Nephron progenitor cell (in vitro differentiated cells): ENCODE results near the gene ZFP36.

Source experiments
- DNase-seq: peaks from one replicate; pipeline ENCODE4 v3.0.0; 2021
- H3K27ac Mint-ChIP-seq: 2 replicates; pipeline ENCODE4 v1.8.0; 2021; ENCODE audit warnings: mild to moderate bottlenecking, moderate library complexity, mixed read lengths
- H3K27me3 Mint-ChIP-seq: 2 replicates; pipeline ENCODE4 v1.8.0; 2021; ENCODE audit warnings: mild to moderate bottlenecking, low read depth, mixed read lengths; ENCODE audit not compliant: poor library complexity
- H3K36me3 Mint-ChIP-seq: 2 replicates; pipeline ENCODE4 v1.8.0; 2021; ENCODE audit warnings: low read depth, mixed read lengths
- H3K4me1 Mint-ChIP-seq: 2 replicates; pipeline ENCODE4 v1.8.0; 2021; ENCODE audit warnings: mixed read lengths
- H3K4me3 Mint-ChIP-seq: 2 replicates; pipeline ENCODE4 v1.8.0; 2021; ENCODE audit warnings: mild to moderate bottlenecking, moderate library complexity, mixed read lengths
- H3K9me3 Mint-ChIP-seq: 2 replicates; pipeline ENCODE4 v1.8.0; 2021; ENCODE audit warnings: mild to moderate bottlenecking, moderate library complexity, mixed read lengths
- CTCF ChIP-seq: fragments of 200-600 bp; sonication (generic); IDR thresholded peaks from 2 replicates; pipeline ENCODE4 v1.5.0; 2021; ENCODE audit warnings: antibody characterized with exemption

Gene ZFP36

DNA sequence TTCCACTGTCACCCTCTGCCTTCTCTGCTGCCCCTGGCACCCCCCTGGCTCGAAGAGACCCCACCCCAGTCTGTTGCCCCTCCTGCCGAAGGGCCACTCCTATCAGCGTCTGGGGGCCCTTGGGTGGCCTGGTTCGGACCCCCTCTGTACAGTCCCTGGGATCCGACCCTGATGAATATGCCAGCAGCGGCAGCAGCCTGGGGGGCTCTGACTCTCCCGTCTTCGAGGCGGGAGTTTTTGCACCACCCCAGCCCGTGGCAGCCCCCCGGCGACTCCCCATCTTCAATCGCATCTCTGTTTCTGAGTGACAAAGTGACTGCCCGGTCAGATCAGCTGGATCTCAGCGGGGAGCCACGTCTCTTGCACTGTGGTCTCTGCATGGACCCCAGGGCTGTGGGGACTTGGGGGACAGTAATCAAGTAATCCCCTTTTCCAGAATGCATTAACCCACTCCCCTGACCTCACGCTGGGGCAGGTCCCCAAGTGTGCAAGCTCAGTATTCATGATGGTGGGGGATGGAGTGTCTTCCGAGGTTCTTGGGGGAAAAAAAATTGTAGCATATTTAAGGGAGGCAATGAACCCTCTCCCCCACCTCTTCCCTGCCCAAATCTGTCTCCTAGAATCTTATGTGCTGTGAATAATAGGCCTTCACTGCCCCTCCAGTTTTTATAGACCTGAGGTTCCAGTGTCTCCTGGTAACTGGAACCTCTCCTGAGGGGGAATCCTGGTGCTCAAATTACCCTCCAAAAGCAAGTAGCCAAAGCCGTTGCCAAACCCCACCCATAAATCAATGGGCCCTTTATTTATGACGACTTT lies 2.0 kb downstream of the ZFP36 start:
- no peaks in the 10 kb centered on the region for H3K36me3 Mint-ChIP-seq
- peaks cover 59% of the 10 kb centered on the region for H3K4me1 Mint-ChIP-seq
- TF ChIP-seq CTCF, result no peak
- peaks cover 11% of the 10 kb centered on the region for H3K27me3 Mint-ChIP-seq
- peak overlapping the region; percentile 89 for H3K4me3 Mint-ChIP-seq
- no peak for DNase-seq
- H3K9me3 Mint-ChIP-seq, result no peaks in the 10 kb centered on the region
- H3K27ac Mint-ChIP-seq, result peak overlapping the region; percentile 48

DNA sequence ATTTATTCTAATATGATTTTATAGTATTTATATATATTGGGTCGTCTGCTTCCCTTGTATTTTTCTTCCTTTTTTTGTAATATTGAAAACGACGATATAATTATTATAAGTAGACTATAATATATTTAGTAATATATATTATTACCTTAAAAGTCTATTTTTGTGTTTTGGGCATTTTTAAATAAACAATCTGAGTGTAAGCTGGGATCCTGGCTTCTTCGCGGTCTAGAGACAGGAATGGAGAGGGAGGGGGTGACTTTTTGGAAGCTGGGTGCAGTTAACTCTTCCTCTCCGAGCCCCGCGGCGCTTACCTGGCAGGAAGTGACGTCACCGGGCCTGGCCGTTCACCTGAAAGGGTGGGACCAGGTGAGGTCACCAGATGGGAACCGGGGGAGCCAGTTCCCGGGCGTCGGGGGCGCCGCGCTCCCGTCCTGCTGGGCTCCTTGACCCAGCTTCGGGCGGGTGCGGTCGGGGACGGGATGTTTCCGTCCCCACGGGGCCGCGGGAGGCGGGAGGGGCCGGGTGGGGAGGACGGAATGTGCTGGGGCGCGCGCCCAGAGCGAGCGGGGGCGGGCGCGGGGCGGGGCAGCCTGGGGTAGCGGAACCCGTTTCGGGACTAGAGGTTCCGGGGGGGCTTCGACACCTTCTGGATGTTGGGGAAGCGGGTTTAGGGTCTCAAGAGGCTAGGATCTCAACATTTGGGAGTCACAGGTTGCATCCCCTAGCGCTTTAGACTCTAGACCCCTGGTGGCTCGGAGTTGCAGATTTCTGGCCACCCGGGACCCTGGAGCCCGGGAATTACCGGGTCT lies 2.8 kb downstream of the ZFP36 start:
- H3K27me3 Mint-ChIP-seq, result peaks cover 11% of the 10 kb centered on the region
- no peaks in the 10 kb centered on the region for H3K9me3 Mint-ChIP-seq
- no peak for TF ChIP-seq CTCF
- H3K4me1 Mint-ChIP-seq, result peaks cover 60% of the 10 kb centered on the region
- peak overlapping the region; percentile 98 for H3K4me3 Mint-ChIP-seq
- H3K27ac Mint-ChIP-seq, result no peak overlapping the region
- H3K36me3 Mint-ChIP-seq, result peaks cover 3% of the 10 kb centered on the region
- DNase-seq, result peak; percentile 66

DNA sequence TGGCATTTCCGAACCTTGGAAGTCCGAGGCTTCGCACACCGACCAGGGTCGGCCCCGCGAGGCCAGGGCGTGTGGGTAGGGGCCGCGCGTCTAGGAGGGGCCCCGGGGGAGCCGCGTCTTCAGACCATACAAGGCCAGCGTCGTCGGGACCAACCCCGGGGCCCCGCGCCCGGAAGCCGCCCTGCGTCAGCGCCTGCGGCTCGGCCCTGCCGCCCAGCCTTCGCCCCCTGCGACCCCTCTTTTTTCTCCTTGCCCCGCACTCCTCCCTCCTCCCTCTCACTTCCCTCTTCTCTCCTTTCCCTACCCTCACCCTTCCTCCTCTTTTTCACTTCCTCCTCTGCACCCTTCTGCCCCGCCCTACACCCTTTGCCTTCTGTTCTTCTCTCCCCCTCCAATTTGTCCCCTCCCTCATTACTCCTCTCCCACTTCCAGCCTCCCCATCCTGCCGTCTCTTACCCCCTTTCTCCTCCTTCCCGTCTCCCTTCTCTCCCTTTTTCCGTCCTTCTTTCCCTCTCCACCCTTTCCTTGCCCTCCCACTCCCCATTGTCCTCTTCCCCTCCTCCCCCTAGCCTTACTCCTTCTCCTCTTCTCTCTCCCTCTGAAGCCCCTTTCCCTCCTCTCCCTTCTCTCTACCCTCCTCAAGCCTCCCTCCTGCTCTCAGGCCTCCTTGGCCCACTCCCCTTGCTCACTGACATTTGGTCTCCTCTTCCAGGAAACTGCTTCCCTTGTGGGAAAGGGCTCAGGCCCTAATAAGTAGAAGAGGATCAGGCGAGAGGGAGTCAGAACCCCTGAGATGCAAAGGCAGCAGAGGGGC lies 3.6 kb downstream of the ZFP36 start:
- Mint-ChIP-seq H3K36me3 (peaks cover 5% of the 10 kb centered on the region), H3K27ac (peak overlapping the region; percentile 37), H3K4me1 (peaks cover 63% of the 10 kb centered on the region), H3K4me3 (peak overlapping the region; percentile 98), H3K9me3 (no peaks in the 10 kb centered on the region), H3K27me3 (peaks cover 11% of the 10 kb centered on the region)
- no peak for TF ChIP-seq CTCF
- peak; percentile 59 for DNase-seq

DNA sequence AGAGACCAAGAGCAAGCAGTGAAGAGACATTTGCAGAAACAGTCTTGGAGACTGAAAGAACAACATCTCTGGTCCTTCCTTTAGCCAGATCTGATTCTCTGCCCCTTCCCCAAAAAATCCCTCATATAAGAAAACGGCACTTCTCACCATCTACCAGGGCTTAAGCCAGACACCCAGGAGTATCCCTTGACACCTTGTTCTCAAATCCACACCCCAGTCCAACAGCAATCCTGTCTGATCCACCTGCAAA lies 4.1 kb downstream of the ZFP36 start:
- Mint-ChIP-seq H3K4me3 (peak overlapping the region; percentile 98), H3K9me3 (no peaks in the 10 kb centered on the region), H3K27me3 (peaks cover 11% of the 10 kb centered on the region), H3K27ac (peak overlapping the region; percentile 37), H3K4me1 (peaks cover 67% of the 10 kb centered on the region), H3K36me3 (peaks cover 5% of the 10 kb centered on the region)
- no peak for TF ChIP-seq CTCF
- DNase-seq, result no peak

DNA sequence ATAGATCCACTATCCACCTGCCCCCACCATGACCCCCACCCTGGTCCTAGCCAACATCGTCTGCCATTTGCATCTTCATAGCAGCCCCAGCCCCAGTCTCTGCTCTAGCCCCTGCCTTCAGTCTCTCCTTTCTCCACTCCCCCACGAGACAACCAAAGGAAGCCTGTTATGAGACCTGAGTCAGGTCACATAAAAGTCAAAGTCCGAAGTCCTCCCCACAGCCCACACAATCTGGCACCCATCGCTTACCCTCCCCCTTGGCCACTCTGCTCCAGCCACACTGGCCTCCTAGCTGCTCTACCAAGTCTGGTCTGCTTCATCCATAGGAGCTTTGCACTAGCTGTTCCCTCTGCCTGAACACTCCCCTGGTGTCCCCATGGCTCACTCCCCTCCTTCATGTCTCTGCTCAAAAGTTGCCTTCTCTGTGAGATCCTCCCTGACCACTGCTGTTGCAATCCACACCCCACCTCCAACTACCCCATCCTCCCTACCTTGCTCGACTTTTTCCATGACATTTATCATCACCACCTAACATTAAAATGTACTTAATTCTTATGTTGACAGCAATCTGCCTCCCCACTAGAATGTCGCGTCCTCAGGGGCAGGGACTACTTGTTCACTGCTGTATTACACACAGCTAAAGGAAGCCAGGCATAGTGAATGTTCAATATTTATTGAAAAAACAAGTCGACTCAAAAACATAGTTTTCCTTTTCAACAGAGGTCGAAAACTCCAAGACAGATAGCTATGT lies 4.6 kb downstream of the ZFP36 start:
- peak overlapping the region; percentile 98 for H3K4me3 Mint-ChIP-seq
- peaks cover 5% of the 10 kb centered on the region for H3K36me3 Mint-ChIP-seq
- TF ChIP-seq CTCF, result no peak
- peaks cover 68% of the 10 kb centered on the region for H3K4me1 Mint-ChIP-seq
- DNase-seq, result no peak
- H3K9me3 Mint-ChIP-seq, result no peaks in the 10 kb centered on the region
- H3K27me3 Mint-ChIP-seq, result peaks cover 7% of the 10 kb centered on the region
- peak overlapping the region; percentile 37 for H3K27ac Mint-ChIP-seq
